Dedifferentiated amniotic fluid mesenchymal stem cell (primary cell): ENCODE measurements around the gene PHF2.

Experiments
- DNase-seq: peaks from one replicate; pipeline ENCODE4 v3.0.0-alpha.2; 2016; ENCODE audit errors: extremely low spot score

PHF2 gene

DNA sequence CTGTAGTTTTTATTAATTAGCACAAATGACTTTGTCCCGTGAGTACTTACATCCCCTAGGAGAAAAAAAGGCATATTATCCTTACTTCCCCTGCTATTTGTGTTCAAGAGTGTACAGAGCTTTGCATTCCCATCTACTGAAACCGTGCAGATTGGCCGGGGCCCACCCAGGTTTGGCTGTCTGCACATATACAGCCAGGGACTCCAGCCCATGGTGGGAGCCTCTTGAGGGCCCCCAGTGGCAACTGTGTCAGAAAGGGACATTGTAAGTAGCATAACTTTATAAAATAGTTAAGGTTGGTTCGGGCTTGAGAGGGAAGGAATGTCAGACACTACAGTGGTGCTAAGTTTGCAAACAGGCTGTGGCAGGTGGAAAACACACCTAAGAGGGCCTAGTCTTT is 24.7 kb downstream of the PHF2 start:
- DNase-seq: no peak

GRCh38 chr9:93601666-93602065 is 25.3 kb downstream of the PHF2 start:
- DNase-seq: no peak

DNA sequence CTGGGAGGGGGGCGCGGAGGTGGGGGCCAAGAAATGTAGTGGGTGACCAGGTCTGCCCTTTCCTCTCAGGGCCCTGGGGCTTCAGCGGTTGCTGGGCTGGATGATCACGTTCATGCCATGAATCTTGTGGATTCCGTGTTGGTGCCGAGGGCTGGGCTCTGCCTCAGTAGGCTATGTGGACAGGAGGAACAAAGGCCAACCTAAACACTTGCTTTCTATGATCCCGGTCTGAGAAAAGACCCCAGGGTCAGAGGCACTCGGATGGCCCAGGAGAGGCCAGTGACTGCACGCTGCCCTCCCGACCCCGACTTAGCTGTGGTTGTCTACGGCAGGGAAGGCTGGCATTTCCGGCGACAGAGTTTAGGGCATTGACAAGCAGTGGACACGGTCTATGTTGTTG is 26.6 kb downstream of the PHF2 start:
- DNase-seq: no peak

- DNase-seq: no peak
Observed at GRCh38 chr9:93603906-93604326, 27.5 kb downstream of the PHF2 start.

GRCh38 chr9:93606187-93606586 is 29.8 kb downstream of the PHF2 start:
- no peak for DNase-seq

GRCh38 chr9:93610206-93610605 is 33.8 kb downstream of the PHF2 start:
- DNase-seq: no peak

DNA sequence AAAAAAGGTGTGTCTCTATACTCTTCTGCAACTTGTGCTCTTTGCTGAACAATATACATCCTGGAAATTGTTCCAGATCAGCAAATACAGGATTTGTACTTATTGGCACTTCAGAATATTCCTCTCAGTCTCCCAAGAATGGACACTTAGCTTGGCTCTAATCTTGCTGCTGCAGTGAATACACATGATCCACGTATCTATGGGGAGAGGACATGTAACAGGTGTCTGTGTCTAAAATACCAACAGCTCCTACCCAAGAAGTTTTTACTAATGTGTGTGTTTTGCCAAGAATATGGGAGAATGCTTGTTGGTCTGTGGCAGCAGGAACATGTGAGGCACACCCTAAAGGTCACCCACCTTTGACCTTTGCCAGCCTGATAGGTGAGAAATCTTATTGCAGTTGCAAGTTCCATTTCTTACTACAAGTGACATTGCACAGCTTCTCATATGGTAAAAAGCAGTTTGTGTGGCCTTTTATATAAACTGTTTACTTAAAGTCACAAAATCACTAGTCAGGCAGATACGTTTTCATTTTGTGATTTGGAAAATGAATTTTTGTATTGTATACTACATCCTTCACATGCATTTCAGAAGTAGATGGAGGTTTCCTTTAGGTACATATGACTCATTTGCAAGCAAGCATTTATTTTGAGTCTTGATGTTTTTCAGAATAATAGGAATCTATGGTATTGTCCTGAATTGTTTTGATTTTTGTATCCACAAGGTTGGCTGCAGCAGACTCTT is 35.8 kb downstream of the PHF2 start:
- no peak for DNase-seq

DNA sequence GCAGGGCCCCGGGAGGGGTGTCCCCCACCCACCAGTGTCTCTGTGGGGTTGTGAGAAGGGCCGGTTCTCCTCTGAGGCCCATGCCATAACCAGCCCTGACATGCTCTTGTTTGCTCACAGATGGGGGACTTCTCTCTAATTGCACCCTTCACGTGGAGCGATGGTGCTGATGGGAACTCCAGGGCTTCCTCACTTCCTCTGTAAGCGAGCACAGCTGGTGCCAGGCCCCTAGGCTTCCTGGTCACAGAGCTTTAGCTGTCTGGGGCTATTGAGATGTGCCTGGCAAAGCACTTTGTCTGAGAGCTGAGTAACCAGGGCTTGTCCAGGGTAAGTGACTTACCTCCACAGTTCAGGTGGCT is 36.4 kb downstream of the PHF2 start:
- no peak for DNase-seq

DNA sequence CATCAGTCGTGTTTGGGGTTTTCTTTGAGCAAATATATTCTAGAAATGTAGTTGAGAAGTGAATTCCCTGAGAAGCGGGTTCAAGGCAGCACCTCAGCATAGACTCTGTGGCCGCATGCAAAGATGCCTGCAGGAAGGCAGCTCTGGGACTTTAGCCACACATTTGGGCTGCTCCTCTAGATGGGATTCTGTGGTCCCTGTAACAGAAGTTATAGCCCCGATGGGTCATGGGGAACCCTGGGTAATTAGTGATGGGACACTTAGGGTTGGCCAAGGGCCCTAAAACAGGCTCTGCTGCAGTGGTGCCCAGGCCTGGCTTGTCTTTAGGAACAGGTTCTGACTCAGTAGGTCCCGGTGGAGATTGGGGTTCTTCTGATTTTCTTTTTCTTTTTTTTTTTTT is 36.8 kb downstream of the PHF2 start:
- DNase-seq: no peak

DNA sequence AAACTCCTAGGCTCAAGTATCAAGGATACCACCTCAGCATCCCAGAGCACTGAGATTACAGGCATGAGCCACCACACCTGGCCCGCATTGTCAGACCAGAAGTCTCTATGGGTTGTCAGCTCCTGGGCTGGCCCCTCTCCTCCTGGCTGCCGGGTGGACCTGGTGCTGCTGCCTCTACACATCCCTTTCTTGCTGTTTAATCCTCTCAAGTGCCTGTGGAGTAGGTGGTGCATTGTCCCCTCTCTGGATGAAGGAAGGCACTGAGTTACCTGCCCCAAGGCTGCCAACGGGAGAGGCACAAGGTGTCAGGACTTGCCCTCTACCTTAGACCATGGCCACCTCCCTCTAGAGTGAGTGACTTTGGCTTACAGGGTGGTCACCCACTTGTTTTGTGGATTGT is 37.4 kb downstream of the PHF2 start:
- DNase-seq: no peak

- DNase-seq: no peak
Observed at GRCh38 chr9:93614830-93615468, 38.6 kb downstream of the PHF2 start.

DNA sequence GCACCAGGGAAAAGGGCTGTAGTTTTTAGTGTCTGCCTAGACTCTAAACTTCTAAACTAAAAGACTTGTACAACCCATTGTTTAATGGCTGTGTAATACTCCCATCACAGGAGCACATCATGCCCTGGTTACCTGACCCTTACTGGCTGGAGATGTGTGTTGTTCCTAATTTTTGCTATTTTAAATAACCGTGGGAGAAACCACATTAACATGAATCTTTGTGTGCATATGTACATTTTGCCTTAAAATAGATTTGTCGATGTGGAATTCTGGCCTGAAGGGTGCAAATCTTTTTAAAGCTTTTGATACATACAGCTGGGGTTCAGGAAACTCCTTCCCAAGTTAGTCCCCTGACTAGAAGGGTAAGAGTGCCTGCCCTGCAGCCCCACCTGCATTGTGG is 39.7 kb downstream of the PHF2 start:
- no peak for DNase-seq

DNA sequence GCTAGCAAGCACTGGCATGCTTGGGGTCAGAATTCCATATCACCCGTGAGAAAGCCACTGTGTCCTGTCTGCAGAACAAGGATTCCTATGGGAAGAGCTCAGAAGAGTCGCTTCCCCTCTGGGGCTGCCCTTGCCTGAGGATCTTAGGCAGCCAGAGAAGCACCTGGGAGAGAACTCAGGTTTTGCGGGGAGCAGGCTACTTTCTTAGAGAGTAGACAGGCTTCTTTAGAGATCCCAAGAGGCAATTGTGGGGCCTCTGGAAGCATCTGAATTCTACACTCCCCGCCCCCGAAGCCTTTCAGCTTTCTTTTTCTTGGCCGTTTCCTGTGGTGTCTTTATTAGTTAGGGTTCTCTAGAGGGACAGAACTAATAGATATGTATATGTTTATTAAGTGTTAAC is 40.9 kb downstream of the PHF2 start:
- DNase-seq: no peak

DNA sequence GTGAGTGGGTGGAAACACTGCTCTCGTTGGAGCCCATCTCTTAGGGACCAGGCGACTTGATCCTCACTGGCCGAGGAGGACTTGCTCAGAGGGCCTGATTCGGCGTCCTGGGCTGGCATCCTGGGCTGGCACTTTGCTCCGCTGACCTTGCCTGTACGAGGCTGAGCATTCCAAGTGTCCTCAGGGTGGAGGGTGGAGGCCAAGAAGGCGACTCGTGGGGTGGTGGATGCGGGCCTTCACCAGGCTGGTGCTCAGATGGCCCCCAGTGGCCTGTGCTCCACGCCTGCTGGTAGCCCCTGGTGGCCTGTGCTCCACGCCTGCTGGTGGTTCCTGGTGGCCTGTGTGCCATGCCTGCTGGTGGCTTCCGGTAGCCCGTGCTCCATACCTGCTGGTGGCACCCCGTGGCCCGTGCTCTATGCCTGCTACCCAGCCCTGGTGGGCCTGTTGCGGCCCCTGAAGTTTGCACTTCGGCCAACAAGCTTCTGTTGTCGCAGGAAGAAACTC is 42.9 kb downstream of the PHF2 start:
- no peak for DNase-seq

- no peak for DNase-seq
Observed at GRCh38 chr9:93620041-93620506, 43.7 kb downstream of the PHF2 start.

- DNase-seq: no peak
Observed at GRCh38 chr9:93620881-93621820, 44.8 kb downstream of the PHF2 start.

DNA sequence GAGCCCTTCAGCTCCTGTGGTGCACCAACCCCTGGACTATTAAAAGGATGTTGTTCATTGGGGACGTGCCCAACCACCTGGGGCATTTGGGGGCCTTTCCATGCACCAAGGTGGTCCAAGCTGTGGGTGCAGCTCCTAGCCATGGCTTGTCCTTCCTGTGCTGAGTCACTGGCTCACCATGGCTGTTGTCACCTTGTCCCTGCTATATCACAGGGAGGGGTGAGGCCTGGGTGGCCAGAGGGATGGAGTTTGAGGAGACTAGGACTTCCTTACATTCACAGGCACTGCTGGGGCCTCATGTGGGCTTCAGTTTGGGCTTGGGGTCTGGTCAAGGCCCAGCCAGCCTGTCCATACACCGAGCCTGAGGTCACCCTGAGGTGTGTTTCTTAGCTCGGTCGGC is 45.5 kb downstream of the PHF2 start:
- DNase-seq: no peak

DNA sequence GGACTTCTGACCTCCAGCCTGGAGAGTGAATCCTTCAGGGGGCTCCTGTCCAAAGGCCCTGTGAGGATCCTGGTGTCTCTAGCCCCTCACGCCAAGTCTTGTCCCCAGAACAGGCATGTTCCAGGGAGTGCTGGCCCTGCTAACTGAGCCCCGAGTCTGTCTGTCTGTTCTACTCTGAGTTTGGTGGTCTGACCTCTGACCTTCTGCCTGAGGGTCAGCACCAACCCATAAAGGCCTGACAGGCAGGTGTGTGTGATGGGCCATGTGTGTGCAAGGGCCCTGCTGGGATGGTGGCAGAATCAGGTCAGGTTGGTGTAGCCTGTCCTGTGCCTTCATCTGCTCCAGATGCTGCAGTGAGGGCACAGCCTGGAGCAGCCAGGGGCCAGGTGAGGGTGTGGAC is 46.3 kb downstream of the PHF2 start:
- no peak for DNase-seq

DNA sequence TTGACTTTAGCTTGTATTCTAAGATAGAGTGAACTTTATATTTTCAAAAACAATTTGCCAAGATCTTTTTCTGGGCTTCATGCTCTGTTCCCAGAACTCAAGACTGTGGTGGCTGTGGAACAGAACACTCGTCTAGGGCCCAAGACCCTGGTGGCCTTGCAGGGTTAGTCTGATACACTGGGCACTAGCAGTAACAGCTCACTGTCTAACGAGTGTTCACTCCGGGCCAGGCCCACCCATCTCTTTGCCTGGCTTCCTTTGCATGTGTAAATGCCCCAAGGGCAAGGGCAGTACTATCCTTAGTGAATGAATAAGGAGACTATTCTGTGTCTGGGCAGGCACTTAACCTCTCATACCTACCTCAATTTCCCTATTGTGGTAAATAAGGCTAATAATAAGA is 47.4 kb downstream of the PHF2 start:
- DNase-seq: no peak

- DNase-seq: no peak
Observed at GRCh38 chr9:93624431-93624834, 48.0 kb downstream of the PHF2 start.

DNA sequence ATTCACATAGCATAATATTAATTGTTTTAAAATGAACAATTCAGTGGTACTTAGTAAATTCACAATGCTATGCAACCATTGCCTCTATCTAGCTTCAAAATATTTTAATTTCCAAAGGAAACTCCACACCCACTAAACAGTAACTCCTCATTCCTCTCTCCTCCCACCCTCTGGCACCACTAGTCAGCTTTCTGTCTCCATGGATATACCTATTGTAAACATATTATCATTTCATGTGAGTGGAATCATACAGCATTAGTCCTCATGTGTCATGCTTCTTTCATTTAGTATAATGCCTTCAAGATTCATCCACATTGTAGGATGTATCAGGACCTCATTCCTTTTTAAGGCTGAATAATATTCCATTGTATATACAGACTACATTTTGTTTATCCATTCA is 48.6 kb downstream of the PHF2 start:
- no peak for DNase-seq

DNA sequence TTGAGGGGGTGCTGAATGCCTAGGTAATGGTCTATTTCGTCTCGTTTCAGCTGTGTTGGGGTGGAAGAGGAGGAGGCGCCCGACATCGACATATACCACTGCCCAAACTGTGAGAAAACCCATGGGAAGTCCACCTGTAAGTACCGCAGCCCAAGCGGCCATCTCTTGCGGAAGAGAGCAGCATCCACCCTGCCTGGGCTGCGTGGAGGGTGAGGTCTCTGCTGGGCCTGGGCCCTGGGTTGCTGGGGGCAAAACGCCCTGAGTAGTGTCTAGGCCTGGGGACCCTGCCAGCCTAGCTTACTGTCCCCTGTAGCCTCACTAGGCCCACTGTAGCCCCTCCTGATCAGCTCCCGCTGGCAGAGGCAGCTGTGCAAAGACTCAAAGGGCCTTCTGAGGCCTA is 53.5 kb downstream of the PHF2 start:
- DNase-seq: no peak
